Activated naive CD4-positive, alpha-beta T cell treated with Interleukin-2 at 50 U/mL for 16 hours (primary cell): ENCODE measurements around the gene CD93.

ENCODE experiments used
- DNase-seq: peaks from one replicate; pipeline ENCODE4 v3.0.0-alpha.2; 2020

Gene CD93

DNA sequence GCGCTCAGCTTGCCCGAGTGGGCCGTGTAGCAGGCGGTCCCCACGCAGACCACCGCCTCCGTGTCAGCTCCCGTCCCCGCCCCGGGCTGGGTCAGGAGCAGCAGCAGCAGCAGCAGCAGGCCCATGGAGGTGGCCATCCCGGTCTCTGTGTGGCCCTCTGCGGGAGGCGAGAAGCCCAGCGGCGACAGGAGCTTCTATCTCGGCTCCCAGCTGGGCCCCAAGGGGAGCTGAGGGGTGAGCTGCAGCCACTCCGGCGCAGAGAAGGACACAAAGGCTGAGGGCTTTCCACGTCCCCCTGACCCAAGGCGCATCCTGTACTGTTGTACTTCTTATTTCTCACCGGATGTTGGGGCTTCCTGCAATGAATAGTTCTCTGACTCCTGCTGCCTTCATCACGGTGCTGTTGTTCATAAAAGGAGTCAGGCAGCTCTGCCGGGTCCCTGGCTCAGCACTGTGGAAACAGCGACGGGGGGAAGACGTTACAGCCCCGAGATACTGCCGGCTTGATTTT lies at the start of gene CD93:
CD93 (minus strand) TSS at position 269 of the 511 bp plus-strand sequence; CDS start at position 137, 132 bp downstream.
- no peak for DNase-seq

DNA sequence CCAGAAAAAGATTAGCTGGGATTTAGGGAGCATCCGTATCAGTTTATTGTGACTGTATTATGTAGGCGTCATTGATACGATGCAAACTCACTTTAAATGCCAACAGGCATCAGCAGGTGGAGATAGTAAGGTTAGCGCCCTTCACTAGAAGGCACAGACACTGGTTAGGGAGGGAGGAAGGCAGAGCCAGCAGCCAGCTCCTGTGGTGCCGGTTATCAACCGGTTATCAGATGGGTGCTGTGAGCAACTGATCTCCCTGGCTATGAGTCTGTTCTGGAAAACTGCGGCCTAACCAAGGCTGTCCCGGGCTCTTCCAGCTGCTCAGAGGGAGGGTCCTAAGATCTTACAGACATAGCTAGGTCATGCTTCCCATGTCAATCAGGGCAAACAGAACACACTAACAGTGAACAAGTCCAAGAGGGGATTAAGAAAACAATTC lies 47.5 kb upstream of the CD93 start:
- DNase-seq, result no peak

DNA sequence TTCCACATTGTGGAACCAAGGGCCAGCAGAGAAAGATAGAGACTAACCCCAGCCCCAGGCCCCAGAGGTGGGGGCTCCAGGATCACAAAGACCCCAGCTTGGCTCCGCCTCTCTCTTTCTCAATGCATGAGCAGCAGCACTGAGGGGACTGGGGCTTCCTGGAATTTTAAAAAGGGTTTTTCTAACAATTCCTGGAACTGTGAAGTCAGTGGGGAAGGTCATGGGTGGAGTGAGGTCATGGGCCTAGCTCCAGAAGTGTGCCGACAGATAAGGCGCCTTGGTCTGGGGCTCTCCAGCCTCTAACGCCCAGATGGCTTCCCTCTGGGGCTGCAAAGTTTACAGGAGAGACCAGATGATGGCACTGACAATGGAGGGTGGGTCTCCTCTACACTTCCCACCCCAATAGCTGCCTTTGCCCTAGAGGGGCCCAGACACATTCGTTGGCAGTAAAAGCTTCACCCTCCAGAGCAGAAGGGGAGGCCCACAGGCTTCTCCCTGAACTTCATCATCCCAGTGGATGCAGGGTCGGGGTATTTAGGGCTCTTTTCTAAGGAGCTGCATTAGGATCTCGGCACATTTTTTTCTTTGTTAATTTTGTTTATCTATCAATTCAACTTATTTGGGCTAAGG lies 46.9 kb upstream of the CD93 start:
- DNase-seq, result no peak

- no peak for DNase-seq
Observed at GRCh38 chr20:23132293-23132929, 46.3 kb upstream of the CD93 start.

DNA sequence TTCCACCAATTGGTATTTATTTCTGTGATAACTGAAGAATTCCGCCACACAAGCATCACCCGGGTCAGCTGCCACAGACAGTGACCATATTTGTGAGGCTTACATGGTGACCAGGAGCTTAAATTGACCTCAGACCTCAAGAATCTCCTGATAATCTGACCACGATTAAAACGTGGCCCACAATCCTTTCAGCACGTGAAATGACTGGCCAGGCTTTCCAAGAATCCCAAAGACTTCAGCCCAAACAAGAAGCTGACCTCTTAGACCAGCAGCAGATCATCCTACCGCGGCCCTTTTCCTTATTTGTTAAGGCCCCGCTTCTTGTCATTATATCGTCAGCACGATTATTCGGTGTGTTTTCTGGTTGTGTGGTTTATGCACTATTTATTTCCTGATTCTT lies 45.6 kb upstream of the CD93 start:
- no peak for DNase-seq

DNA sequence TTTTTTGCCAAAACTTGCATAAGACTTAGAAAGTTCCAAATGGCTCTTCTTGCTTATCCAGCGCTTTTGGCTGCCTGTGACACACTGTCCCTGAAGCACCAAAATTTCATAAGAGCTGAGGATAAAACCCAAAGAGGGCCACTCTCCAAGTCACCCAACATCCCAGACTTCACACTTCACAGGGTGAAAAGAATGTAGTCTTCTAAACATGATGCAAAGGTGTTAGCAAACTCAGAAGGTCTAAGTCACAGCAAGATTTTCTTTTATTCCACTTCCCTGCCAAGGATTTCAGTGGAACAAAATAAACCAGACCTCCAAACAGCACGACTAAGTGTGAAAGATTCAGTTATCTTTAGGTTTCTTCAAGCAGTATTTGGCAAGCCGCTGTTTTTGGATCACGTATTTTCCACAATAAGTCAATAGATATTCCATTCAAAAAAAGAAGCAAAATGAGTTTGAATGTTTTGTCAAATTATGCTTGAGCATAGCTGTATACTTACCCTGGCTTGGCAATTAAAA lies 44.6 kb upstream of the CD93 start:
- no peak for DNase-seq

- DNase-seq, result no peak
Observed at GRCh38 chr20:23129891-23130621, 43.9 kb upstream of the CD93 start.

- DNase-seq, result no peak
Observed at GRCh38 chr20:23129266-23129665, 43.1 kb upstream of the CD93 start.

DNA sequence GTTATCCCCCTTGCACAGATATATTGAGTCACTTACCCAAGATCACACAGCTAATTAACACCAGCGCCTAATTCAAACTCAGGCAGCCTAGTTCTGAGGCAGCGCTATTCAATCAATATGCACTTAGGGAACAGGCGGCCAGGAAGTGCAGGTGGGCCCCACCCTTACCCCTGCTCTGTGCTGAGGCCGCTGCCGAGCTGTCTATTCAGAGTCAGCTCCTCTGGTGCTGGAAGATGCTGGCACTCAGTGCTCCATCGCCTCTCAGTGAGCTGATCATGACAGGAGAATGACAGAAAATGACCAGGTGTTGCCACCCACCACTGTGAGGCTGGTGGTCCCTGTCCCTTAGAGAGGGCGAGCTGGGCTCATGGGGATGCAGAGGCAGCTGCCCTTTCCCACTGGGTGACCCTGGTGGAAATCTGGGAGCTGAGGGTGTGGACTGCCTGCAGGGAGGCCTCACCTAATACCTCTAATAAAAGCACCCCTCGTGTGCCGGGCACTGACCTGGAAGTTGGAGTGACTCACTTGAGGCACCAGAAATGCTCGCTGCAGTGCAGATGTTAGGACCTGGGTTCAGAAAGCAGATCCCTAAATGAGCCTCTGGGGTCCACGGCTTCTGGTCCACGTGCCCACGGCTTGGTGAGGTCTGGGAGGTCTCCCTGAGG lies 42.5 kb upstream of the CD93 start:
- no peak for DNase-seq

- DNase-seq, result no peak
Observed at GRCh38 chr20:23127506-23128279, 41.6 kb upstream of the CD93 start.

GRCh38 chr20:23126281-23127061 lies 40.3 kb upstream of the CD93 start:
- no peak for DNase-seq

DNA sequence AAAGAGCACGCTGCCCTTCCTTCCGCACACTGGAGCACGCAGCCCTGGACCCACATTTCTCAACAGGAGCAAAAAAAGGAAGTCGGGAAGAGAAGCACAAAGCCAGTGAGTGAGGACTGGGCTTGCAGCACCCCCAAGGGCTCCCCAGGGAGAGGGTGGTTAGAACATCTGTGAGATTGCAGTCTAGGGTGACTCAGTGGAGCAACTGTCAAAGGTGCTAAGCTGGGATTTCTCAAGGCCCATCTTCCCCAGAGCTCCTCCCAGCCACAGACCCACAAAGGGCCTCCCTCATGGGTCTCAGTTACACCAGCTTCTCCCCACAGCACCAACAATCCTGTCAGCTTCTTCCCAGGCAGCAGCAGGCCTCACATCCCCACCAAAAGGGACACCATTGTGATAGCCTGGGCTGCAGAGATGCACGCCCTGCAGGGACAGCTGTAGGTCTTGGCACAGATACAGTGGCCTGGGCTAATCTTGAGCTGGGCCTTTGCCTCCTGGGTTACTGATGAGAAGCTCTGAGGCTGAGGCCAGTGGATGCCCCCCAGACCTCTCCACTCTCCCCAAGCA lies 39.6 kb upstream of the CD93 start:
- no peak for DNase-seq

DNA sequence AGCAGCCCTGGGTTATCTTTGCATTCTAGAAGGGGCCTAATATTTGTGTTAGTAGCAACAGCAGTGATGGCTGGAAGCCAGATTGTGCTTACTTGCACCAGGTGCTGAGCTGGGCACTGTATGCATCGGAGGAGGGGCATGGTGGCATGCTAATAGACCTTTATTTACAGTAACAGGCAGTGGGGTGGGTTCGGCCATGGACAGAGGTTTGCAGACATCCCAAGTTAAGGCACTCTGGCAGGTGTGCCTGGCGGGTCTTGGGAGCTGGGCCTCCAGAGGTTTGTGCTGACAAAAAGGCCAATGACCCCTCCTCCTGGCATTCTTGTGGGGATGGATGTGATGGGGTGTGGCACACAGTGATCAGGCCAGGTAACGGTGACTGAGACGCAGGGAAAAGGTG lies 39.0 kb upstream of the CD93 start:
- no peak for DNase-seq

DNA sequence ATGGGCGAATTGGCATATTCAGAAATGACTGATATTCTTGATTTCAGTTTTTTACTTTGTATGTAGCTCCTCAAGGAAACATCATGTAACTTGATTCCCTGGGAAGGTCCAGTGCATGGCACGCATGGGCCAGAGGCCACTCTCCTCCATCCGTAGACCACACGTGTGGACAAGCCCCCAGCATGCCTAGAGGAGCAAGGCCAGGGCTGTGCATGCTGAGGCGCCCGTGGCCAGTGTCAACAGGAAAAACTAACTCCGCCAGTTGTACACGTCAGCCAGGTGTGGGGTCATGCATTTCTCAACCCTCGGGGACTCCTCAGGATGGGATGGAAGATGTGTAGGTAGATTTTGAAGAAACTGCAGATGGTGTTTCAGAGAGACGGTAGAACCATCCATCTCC lies 37.8 kb upstream of the CD93 start:
- no peak for DNase-seq

DNA sequence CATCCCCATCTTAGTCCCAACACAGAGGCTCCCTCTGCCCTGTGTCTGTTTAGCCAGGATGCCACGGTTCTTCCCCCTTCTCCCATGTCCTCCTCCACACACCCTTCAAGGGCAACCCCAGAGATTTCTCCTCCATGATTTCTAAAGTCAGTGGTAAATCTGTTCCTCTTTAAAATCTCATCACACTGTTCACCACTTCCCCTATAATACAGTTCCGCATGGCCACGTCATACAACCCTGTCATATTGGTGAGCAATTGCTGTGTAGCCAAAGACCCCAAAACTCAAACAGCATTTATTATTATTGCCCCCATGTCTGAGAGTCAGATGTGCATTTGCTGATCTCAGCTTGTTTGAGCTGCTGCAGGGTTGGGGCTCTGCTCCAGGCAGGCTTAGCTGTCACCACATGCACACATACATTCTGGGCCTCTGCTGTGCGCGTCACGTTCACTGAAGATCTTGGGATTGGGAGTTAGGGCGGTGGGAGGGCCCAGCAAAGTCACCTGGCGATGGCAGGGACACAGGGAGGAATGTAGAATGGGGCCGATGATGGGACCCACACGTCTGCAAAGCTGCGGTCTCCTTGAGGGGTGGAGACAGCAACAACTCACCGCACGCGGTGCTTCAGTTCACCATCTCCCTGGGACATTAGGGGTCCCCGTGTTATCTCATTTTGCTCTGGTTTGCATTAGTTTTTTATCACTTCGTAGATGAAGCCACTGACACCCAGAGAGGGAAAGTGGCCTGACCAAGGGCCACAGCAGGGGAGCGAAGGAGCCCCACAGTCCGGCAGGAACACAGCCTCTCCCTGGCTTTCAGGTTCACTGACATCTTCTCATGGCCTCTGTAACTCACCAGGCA lies 36.9 kb upstream of the CD93 start:
- no peak for DNase-seq

DNA sequence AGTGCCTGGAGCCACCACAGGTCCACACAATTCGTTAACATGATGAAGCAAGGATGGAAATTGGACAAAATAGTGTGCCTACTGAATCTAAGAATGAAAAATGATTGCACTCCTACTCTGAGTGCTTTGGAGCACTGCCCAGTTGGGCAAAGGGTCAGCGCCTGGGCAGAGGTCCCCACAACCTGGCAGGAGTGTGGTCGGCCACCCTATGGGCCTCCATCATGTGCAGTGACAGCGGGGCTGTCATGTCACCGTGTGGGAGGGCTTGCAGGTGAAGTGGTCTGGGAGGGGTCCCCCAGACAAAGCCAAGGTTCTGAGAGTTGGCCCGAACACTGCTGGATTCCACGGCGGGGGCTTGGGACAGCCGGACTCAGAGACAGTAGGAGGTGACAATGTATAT lies 36.2 kb upstream of the CD93 start:
- DNase-seq, result no peak

GRCh38 chr20:23121751-23122320 lies 35.7 kb upstream of the CD93 start:
- no peak for DNase-seq

DNA sequence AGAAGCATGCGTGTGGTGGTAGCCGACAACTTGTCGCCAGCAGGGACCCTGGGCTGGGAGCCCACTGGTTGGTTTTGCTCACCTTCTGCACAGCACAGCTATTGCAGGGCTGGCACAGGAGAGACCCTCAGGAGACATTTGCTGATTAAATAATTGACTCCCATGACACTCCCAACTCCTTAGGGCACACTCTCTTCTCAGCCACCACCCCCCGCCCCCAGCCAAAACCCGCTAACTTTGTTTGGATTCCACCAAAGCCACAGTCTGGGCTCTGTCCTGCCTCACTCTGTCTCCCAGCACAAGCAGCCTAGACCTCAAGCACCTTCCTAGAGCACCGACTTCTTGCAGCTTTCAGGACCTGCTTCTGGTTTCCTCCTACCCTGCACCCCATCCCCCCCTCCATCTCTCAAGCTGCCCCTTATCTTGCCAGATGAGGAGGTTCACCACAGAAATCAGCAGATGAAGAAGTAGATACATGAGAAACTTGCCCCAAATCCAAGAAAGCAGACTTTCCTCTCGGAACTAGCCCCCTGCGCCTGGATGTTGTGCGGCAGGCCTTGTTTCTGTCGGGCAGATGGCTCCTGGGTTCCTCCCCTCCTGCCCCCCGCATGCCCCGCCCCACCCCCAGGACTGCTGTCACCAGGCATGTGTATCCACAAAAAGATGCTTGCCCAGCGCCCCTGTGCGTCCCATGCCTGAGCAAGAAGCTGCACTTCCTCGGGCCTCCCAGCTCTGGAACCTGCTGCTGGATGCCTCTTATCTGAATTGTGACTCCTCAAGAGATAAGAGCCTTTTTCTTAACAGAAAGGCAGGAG lies 35.0 kb upstream of the CD93 start:
- no peak for DNase-seq

- no peak for DNase-seq
Observed at GRCh38 chr20:23120261-23120660, 34.1 kb upstream of the CD93 start.
